Ishikawa (cell line): ENCODE results near the gene BIRC3.

Experiments used
- CEBPB ChIP-seq: IDR thresholded peaks from 2 replicates; pipeline ENCODE4 v1.6.1; 2012
- CREB1 ChIP-seq: IDR thresholded peaks from 2 replicates; pipeline ENCODE4 v1.6.1; 2012; ENCODE audit warnings: low read depth
- EGR1 ChIP-seq: IDR thresholded peaks from 2 replicates; pipeline ENCODE4 v1.6.1; 2012
- EP300 ChIP-seq: IDR thresholded peaks from 2 replicates; pipeline ENCODE4 v1.6.1; 2012; ENCODE audit warnings: borderline replicate concordance
- FOXM1 ChIP-seq: IDR thresholded peaks from 2 replicates; pipeline ENCODE4 v1.6.1; 2012; ENCODE audit warnings: low read depth, borderline replicate concordance
- MAX ChIP-seq: IDR thresholded peaks from 2 replicates; pipeline ENCODE4 v1.6.1; 2012
- NFIC ChIP-seq: IDR thresholded peaks from 2 replicates; pipeline ENCODE4 v1.6.1; 2012
- RAD21 ChIP-seq: IDR thresholded peaks from 2 replicates; pipeline ENCODE4 v1.6.1; 2012; ENCODE audit warnings: low read depth
- REST ChIP-seq: IDR thresholded peaks from 2 replicates; pipeline ENCODE4 v1.6.1; 2012; ENCODE audit warnings: low read depth, mild to moderate bottlenecking
- TAF1 ChIP-seq: IDR thresholded peaks from 2 replicates; pipeline ENCODE4 v1.6.1; 2012; ENCODE audit warnings: low read depth, mild to moderate bottlenecking
- TCF12 ChIP-seq: IDR thresholded peaks from 2 replicates; pipeline ENCODE4 v1.6.1; 2012; ENCODE audit warnings: low read depth
- TEAD4 ChIP-seq: IDR thresholded peaks from 2 replicates; pipeline ENCODE4 v1.6.1; 2012
- USF1 ChIP-seq: IDR thresholded peaks from 2 replicates; pipeline ENCODE4 v1.6.1; 2012
- YY1 ChIP-seq: IDR thresholded peaks from 2 replicates; pipeline ENCODE4 v1.6.1; 2012; ENCODE audit warnings: low read depth
- ZBTB7A ChIP-seq: IDR thresholded peaks from 2 replicates; pipeline ENCODE4 v1.6.1; 2012; ENCODE audit warnings: low read depth

The BIRC3 gene

GRCh38 chr11:102385085-102386007, 68.1 kb downstream of the BIRC3 start:
- TF ChIP-seq RAD21 (no peak), YY1 (no peak), TCF12 (no peak), MAX (no peak), FOXM1 (no peak), EGR1 (no peak), ZBTB7A (no peak), REST (no peak), CREB1 (no peak), EP300 (no peak), CEBPB (no peak), NFIC (no peak), USF1 (no peak), TAF1 (no peak), TEAD4 (no peak)

- TF ChIP-seq TEAD4 (no peak), FOXM1 (no peak), RAD21 (no peak), MAX (no peak), CREB1 (no peak), ZBTB7A (no peak), NFIC (no peak), TAF1 (no peak), CEBPB (no peak), USF1 (no peak), YY1 (no peak), EP300 (no peak), TCF12 (no peak), EGR1 (no peak), REST (no peak)
Observed at GRCh38 chr11:102386136-102386734, 69.0 kb downstream of the BIRC3 start.

GRCh38 chr11:102387043-102387781, 69.9 kb downstream of the BIRC3 start:
- no peak for TF ChIP-seq TCF12
- no peak for TF ChIP-seq REST
- no peak for TF ChIP-seq MAX
- no peak for TF ChIP-seq YY1
- TF ChIP-seq TEAD4 = no peak
- no peak for TF ChIP-seq EGR1
- no peak for TF ChIP-seq NFIC
